ENCODE results near the gene ZNF740. TPM values are rescaled to one million over a fixed set of nuclear protein-coding genes. Genes with fewer than 3 reads are reported as not detected.

ZNF740 gene
- total RNA-seq, 2 experiments from 2014 or later = 24.4 to 24.7 TPM

DNA sequence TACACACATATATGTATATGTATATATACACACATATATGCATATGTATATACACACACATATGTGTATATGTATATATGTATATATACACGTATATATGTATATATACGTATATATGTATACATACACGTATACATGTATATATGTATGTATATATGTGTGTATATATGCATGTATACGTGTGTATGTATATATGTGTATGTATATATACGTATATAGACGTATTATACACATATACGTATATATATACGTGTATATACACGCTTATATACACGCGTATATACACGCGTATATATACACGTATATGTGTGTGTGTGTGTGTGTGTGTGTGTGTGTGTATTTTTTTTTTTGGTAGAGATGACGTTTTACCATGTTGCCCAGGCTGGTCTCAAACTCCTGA is 32.9 kb upstream of the ZNF740 start:
- H3K27me3 Mint-ChIP-seq = no peaks in the 10 kb centered on the region
- no peaks in the 10 kb centered on the region for H3K36me3 ChIP-seq (ENCODE audit: insufficient read depth, low read length)
- no peak overlapping the region for H3K27ac ChIP-seq (ENCODE audit: low read depth in 1 of 2, low read length in 2 of 2)
- intact Hi-C loops (cut with DNase I, micrococcal nuclease) = loop anchor here in 1 of 2 experiments (10.0 kb wide), 1 partner anchor 497 kb away; no protein-coding TSS in a partner anchor
- TF ChIP-seq, protein P1, sequence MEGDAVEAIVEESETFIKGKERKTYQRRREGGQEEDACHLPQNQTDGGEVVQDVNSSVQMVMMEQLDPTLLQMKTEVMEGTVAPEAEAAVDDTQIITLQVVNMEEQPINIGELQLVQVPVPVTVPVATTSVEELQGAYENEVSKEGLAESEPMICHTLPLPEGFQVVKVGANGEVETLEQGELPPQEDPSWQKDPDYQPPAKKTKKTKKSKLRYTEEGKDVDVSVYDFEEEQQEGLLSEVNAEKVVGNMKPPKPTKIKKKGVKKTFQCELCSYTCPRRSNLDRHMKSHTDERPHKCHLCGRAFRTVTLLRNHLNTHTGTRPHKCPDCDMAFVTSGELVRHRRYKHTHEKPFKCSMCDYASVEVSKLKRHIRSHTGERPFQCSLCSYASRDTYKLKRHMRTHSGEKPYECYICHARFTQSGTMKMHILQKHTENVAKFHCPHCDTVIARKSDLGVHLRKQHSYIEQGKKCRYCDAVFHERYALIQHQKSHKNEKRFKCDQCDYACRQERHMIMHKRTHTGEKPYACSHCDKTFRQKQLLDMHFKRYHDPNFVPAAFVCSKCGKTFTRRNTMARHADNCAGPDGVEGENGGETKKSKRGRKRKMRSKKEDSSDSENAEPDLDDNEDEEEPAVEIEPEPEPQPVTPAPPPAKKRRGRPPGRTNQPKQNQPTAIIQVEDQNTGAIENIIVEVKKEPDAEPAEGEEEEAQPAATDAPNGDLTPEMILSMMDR (IDR thresholded peaks at IDR 0.05) = no peak
- H3K27ac Mint-ChIP-seq = no peak overlapping the region
- H3K4me3 ChIP-seq (ENCODE audit: low read length) = no peak overlapping the region
- no peak overlapping the region for H3K4me3 Mint-ChIP-seq
- ATAC-seq (ENCODE audit: poor library complexity) = no peak
- ChIA-PET CTCF (interaction anchor here (0.7 kb wide), 1 partner anchor 186 kb away, joined by 3 read pairs; no protein-coding TSS in a partner anchor), POLR2A (no interaction called here)
- DNase-seq = no peak
- H3K9me3 Mint-ChIP-seq = no peaks in the 10 kb centered on the region
- H3K27me3 ChIP-seq (ENCODE audit: control insufficient read depth in 1 of 2, insufficient read depth in 2 of 2, low read length in 2 of 2) = no peaks in the 10 kb centered on the region
- H3K4me1 ChIP-seq (ENCODE audit: insufficient read depth, low read length) = no peaks in the 10 kb centered on the region
- no peaks in the 10 kb centered on the region for H3K9me3 ChIP-seq (ENCODE audit: control insufficient read depth in 1 of 2, insufficient read depth in 1 of 2, low read length in 2 of 2)
- H3K4me1 Mint-ChIP-seq (ENCODE audit: low read depth) = no peaks in the 10 kb centered on the region
- no peaks in the 10 kb centered on the region for H3K36me3 Mint-ChIP-seq (ENCODE audit: low read depth)

DNA sequence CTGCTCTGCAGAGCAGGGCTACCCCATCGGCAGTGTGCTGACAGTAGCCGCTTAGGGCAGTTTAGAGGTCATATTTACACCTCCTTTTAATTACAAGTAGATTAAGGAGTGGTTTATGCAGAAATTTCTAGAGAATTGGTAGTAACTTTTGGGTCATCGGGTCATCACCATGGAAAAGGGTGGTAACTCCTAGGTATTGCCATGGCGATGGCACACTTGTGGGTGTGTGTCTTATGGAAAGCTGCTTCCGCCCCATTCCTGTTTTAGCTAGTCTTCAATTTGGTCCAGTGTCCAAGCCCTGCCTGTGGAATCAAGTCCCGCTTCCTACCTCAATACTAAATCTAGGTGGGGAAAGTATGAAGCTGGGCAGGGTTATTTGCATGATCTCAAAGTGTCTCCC is 29.5 kb upstream of the ZNF740 start:
- ATAC-seq (ENCODE audit: poor library complexity) = no peak
- H3K4me1 Mint-ChIP-seq (ENCODE audit: low read depth) = no peaks in the 10 kb centered on the region
- CTCF ChIA-PET = no interaction called here

DNA sequence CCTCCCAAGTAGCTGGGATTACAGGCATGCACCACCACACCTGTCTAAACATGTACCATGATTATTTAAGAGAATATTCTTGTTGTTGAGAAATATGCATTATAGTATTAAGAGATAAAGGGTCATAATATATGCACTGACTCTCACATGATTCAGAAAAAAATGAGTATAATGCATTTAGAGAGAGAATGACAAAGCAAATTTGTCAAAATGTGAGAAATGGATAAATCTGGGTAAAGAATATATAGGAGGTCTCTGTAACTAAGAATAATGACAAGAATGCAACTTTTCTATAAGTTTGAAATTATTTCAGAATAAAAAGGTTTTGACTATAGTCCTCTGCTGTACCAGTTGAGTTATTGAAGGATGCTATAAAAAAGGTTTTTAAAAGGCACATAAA is 28.1 kb upstream of the ZNF740 start:
- Mint-ChIP-seq H3K9me3 (no peaks in the 10 kb centered on the region), H3K4me3 (no peak overlapping the region), H3K36me3 (ENCODE audit: low read depth) (no peaks in the 10 kb centered on the region), H3K27ac (no peak overlapping the region), H3K4me1 (ENCODE audit: low read depth) (no peaks in the 10 kb centered on the region), H3K27me3 (no peaks in the 10 kb centered on the region)
- DNase-seq (no peak), ATAC-seq (ENCODE audit: poor library complexity) (no peak)
- ChIA-PET POLR2A (no interaction called here), CTCF (interaction anchor here (1.3 kb wide), 1 partner anchor 29 kb away, joined by 5 read pairs; no protein-coding TSS in a partner anchor)
- Histone ChIP-seq H3K27ac (ENCODE audit: low read depth in 1 of 2, low read length in 2 of 2) (no peak overlapping the region), H3K9me3 (ENCODE audit: control insufficient read depth in 1 of 2, insufficient read depth in 1 of 2, low read length in 2 of 2) (no peaks in the 10 kb centered on the region), H3K27me3 (ENCODE audit: control insufficient read depth in 1 of 2, insufficient read depth in 2 of 2, low read length in 2 of 2) (no peaks in the 10 kb centered on the region), H3K36me3 (ENCODE audit: insufficient read depth, low read length) (no peaks in the 10 kb centered on the region), H3K4me1 (ENCODE audit: insufficient read depth, low read length) (no peaks in the 10 kb centered on the region), H3K4me3 (ENCODE audit: low read length) (no peak overlapping the region)
- intact Hi-C loops (cut with DNase I, micrococcal nuclease) = no loop called here
- TF ChIP-seq, protein P1 (IDR thresholded peaks at IDR 0.05) = no peak

More for the DNA sequence above, 29.5 kb upstream of the ZNF740 start:
- no peak for DNase-seq
- H3K9me3 Mint-ChIP-seq = no peaks in the 10 kb centered on the region
- Histone ChIP-seq H3K36me3 (ENCODE audit: insufficient read depth, low read length) (no peaks in the 10 kb centered on the region), H3K4me3 (ENCODE audit: low read length) (no peak overlapping the region), H3K27me3 (ENCODE audit: control insufficient read depth in 1 of 2, insufficient read depth in 2 of 2, low read length in 2 of 2) (no peaks in the 10 kb centered on the region), H3K9me3 (ENCODE audit: control insufficient read depth in 1 of 2, insufficient read depth in 1 of 2, low read length in 2 of 2) (no peaks in the 10 kb centered on the region), H3K27ac (ENCODE audit: low read depth in 1 of 2, low read length in 2 of 2) (no peak overlapping the region), H3K4me1 (ENCODE audit: insufficient read depth, low read length) (no peaks in the 10 kb centered on the region)
- intact Hi-C loops (cut with DNase I, micrococcal nuclease) = no loop called here
- no peak overlapping the region for H3K4me3 Mint-ChIP-seq
- no peaks in the 10 kb centered on the region for H3K27me3 Mint-ChIP-seq
- no peaks in the 10 kb centered on the region for H3K36me3 Mint-ChIP-seq (ENCODE audit: low read depth)
- no peak overlapping the region for H3K27ac Mint-ChIP-seq
- POLR2A ChIA-PET = no interaction called here
- TF ChIP-seq, protein P1 (IDR thresholded peaks at IDR 0.05) = no peak
